ENCODE results near the gene RNF168.
"Not testable (repeated sequence)": the region's sequence is repeated elsewhere in the genome, so short reads cannot be mapped to it uniquely, and the experiment has no call there.

The RNF168 gene, protein sequence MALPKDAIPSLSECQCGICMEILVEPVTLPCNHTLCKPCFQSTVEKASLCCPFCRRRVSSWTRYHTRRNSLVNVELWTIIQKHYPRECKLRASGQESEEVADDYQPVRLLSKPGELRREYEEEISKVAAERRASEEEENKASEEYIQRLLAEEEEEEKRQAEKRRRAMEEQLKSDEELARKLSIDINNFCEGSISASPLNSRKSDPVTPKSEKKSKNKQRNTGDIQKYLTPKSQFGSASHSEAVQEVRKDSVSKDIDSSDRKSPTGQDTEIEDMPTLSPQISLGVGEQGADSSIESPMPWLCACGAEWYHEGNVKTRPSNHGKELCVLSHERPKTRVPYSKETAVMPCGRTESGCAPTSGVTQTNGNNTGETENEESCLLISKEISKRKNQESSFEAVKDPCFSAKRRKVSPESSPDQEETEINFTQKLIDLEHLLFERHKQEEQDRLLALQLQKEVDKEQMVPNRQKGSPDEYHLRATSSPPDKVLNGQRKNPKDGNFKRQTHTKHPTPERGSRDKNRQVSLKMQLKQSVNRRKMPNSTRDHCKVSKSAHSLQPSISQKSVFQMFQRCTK

DNA sequence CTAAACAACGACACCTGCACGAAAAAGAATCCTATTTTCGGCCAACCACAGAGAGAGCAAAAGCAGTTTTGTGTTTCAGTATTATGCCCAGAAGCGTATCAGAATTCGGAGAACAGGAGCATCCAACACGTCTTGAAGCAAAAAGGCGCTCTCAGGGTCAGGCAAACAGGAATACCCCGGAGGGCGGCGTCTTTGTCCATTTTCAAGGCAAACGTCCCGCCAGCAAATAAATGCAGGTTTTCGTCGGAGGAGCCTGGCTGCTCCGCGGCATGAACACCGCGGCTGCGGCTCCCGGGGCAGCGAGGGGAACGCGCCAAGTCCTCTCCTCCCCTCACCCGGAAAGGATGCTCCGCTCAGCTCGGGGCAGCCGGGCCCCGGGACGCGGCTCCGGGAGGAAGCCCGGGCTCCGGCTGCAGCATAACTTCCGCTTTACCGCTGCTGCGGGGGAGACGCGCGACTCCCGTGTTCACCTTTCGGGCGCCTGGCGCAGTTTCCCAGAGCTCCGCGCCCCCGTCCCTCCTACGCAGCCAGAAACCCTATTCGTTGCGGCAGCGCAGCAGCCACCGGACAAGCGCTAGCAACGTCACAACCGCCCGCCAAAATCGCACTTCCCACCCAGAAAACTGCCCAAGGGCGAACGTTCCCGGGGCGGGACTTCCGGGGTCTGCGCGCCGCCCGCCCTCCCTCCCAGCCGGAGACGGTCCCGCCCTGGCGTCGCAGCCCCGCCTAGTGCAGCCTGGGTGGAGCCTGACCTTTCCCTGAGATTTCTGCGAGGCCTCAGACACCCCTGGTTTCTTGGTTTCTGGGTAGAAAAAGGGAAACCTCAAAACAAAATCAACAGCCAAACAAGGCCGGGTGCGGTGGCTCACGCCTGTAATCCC is at the start of gene RNF168:
RNF168 (minus strand) TSS at position 573 of the 881 bp plus-strand sequence. CDS start 595 bp downstream, outside the sequence.
- peak; percentile 96 for DNase-seq

DNA sequence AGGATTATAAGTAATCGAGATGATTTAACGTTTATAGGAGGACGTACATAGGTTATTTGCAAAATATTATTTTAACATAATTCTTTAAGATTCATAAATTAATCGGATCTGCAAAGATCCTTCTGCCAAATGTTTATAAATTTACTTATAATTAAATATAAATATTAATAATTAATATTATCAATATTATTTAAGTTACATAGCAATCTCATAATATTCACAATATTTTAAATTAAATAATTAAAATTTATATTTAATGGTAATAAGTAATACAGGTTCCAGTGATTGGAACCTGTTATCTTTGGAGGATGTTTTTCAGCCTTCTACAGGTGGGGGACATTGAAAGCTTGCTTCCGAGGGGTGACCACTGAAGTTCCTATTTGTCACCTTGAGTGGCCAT is 48.7 kb upstream of the RNF168 start:
- DNase-seq = no peak

DNA sequence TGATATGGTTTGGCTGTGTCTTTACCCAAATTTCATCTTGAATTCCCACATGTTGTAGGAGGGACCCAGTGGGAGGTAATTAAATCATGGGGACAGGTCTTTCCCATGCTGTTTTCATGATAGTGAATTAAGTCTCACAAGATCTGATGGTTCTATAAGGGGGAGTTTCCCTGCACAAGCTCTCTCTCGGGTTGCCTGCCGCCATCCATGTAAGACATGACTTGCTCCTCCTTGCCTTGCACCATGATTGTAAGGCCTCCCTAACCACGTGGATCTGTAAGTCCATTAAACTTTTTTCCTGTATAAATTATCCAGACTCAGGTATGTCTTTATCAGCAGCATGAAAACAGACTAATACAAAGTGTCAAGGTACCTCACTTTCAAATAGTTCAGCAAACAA is 46.6 kb upstream of the RNF168 start:
- DNase-seq = not testable (repeated sequence)

DNA sequence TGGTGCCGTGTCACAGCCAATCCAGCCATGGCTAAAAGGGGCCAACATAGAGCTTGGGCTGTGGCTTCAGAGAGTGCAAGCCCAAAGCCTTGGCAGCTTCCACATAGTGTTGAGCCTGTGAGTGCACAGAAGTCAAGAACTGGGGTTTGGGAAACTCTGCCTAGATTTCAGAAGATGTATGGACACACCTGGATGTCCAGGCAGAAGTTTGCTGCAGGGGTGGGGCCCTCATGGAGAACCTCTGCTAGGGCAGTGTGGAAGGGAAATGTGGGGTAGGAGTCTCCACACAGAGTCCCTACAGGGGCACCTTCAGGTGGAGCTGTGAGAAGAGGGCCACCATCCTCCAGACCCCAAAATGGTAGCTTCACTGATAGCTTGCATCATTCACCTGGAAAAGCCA is 45.7 kb upstream of the RNF168 start:
- DNase-seq = not testable (repeated sequence)

DNA sequence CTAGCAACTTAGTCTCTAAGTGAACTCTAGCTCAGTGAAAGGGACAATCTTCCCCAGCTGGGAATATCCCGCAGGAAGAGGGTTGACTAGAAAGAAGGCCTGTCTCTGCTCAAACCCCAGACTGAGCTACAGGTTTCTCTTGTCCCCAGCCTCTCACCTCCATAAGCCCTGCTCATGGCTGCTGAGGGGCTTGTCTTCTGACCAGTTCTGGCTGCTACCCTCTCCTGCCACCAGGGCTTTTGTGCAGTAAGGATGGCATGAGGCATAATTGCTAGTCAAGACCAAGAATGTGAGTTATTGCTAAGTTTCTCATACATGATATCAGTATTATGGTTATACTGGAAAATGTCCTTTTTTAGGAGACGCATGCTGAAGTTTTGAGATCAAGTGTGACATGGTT is 43.5 kb upstream of the RNF168 start:
- no peak for DNase-seq

- no peak for DNase-seq
These were observed 43.0 kb upstream of the RNF168 start for GRCh38 chr3:196546537-196546936.

- no peak for DNase-seq
These were observed 41.0 kb upstream of the RNF168 start for GRCh38 chr3:196544491-196544992.

GRCh38 chr3:196541684-196542445 is 38.3 kb upstream of the RNF168 start:
- DNase-seq = no peak

DNA sequence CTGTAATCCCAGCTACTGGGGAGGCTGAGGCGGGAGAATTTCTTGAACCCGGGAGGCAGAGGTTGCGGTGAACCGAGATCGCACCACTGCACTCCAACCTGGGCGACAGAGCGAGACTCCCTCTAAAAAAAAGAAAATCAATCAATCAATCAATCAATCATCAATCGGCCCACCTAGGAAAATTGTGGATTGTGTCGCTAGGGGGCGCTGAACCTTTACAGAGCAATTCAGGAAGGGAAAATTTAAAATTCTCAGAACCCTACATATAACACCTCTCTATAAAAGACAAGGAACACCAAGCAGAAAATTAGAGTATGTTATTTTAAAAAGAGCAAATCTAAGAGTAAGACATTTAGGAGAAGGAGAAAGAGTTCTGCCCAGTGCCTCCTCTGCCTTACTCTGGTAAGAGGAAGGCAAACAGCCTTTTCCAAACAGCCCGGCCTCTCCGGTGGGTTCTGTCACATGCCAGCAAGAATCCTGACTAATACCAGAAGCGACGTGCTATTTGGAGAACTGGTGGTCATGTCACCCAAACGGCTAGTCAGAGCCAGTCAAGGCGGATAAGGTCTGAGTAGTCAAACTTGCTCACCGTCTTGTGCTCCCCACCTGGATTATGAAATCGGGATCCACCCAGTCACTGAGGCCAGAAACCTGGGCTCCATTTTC is 33.9 kb upstream of the RNF168 start:
- DNase-seq = peak; percentile 13 to 61

DNA sequence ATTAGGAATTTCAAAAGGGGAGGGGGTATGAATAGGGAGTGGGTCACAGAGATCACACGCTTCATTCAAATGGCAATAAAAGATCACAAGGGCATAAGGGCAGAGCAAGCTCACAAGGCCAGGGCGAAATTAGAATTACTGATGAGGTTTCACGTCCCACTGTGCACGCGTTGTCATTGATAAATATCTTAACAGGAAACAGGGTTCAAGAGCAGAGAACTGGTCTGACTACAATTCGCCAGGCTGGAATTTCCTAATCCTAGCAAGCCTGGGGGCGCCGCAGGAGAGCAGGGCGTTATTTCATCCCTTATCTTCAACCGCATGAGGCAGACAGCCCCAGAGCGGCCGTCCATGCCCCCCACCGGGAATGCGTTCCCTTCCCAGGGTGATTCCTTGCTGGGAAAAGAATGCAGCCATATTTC is 29.7 kb upstream of the RNF168 start:
- no peak for DNase-seq

DNA sequence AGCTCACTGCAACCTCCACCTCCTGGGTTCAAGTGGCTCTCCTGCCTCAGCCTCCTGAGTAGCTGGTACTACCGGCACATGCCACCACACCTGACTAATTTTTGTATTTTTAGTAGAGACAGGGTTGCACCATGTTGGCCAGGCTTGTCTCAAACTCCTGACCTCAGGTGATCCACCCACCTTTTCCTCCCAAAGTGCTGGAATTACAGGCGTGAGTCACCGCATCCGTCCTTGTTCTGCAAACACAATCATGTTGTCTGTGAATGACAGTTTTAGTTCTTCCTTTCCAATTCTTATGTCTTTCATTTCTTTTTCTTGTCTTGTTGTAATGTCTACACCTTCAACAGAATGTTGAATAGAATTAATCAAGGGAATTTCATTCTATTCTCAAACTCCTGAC is 27.9 kb upstream of the RNF168 start:
- DNase-seq = peak; percentile 43 to 66

DNA sequence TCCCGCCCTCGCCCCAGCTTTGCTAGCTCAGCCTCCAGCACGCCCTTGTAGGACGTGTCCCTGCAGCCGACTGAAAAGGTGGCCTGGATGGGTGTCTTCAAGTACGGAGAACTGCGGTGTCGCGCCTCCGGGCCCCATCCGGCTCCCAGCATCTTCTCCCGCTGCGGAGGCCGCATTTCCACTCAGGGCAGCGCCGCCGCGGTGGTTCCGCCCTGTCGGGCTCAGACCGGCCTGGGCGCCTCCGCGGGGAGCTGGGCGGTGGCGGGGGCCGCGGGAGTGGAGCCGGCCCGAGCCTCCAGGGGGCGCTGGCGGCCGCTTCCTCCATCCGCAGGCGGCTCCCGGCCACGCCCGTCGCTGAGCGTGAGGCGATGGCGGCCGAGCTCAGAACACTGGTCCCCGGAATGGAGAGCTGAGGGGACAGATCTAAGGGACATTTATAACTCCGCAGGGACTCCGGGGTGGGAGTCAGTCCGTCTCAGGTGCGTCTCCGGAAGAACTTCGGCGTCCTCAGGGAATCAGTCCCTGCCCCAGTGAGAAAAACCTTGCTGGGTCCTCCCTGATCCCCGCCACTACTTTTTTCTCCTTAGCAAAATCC is 25.2 kb upstream of the RNF168 start:
- peak; percentile 72 to 93 for DNase-seq

- DNase-seq = no peak
These were observed 21.6 kb upstream of the RNF168 start for GRCh38 chr3:196525141-196525540.

DNA sequence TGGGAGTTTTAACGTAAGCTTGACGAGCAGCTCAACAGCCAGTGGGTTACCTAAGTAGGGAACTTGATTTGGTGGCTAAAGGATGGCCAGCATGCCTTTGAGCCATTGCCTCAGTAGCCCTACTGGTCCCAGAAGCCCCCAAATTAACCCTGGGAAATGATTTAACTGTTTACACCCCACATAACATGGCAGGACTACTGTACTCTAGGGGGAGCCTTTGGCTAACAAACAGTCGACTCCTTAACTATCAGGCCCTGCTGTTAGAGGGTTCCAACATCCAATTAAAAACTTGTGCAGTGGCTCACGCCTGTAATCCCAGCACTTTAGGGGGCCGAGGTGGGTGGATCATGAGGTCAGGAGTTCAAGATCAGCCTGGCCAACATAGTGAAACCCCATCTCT is 21.0 kb upstream of the RNF168 start:
- peak in 1 of 2 donors; percentile 13 for DNase-seq

DNA sequence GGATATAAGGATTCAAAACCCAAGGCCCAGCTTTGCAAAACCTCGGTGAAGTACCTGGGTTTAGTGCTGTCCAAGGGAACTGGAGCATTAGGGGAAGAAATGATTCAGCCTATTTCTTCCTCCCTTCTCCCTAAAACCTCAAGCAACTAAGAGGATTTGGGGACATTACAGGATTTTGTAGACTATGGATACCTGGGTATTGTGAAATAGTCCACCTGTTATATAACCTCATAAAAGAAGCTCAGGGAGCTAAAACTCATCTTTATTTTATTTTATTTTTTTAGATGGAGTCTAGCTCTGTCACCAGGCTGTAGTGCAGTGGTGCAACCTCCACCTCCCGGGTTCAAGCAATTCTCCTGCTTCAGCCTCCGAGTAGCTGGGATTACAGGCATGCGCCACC is 20.3 kb upstream of the RNF168 start:
- no peak for DNase-seq

- not testable (repeated sequence) for DNase-seq
These were observed 17.7 kb upstream of the RNF168 start for GRCh38 chr3:196521291-196521690.

DNA sequence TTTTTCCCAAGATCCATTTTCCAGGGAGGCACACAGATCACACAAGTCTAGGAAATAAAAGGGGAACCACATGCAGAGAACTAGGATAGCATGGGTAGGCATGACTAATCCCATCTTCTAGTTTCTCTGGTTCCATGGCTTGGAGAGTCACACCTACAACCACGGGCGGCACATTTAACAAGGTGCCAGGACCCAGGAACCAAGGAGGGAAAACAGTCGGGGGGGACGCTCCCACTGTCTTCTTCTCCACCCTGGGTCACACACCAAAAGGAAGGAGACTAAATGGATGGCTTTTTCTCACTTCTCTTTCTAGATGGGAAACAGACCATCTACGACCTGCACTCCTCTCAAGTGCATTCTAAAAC is 16.1 kb upstream of the RNF168 start:
- DNase-seq = no peak

DNA sequence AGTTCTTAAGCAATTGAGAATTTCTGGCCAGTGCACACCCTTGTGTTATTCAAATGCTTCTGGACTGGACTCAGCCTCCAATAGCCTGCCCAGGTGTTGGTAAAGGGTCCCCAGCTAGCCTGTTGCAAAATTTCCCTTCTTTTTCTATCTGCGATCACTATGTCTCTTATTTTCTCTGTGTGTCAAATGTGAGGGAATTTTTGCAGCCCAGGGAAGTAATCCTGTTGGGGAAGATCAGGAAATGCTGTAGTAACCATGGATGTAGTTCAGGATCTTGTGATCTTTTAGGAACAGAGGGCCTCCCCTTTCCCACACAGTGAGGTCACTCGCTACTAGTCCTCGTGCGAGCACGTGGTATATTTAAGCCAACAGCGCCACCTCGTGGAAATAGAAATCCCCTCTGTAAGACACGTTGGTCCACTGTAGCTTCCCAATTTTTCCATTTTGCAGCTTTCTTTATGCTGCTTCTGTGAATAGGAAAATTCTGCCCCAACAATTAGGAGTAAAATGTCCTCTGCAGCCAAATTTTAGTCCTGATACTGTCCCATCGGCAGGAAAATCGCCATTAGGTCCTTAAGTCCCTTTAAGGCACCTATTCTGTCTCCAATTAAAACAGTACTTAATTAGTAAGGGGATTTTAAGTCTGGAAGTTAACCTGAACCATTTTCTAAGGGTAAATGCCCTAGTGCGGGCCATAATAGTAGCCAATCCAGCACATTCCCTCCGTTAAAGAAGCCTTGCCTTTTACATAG is 15.6 kb upstream of the RNF168 start:
- peak; percentile 89 to 94 for DNase-seq

DNA sequence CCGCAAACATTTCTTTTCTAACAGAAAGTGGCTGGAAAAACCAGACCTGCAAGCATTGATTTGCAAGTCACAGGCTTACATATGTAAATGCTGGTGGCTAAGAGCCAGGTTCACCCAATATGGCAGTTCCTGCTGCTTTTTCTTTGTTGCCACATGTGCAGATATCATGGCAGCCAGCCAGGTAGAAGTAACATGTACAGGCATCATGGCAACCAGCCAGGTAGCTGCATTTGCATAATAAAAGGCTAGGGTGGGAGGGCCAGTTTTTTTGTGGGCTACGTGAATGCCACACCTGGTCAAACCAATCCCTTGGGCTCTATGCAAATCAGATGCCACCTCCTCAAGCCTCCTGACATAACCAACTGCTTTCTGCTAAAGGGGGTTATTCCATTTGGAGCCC is 14.4 kb upstream of the RNF168 start:
- DNase-seq = no peak

DNA sequence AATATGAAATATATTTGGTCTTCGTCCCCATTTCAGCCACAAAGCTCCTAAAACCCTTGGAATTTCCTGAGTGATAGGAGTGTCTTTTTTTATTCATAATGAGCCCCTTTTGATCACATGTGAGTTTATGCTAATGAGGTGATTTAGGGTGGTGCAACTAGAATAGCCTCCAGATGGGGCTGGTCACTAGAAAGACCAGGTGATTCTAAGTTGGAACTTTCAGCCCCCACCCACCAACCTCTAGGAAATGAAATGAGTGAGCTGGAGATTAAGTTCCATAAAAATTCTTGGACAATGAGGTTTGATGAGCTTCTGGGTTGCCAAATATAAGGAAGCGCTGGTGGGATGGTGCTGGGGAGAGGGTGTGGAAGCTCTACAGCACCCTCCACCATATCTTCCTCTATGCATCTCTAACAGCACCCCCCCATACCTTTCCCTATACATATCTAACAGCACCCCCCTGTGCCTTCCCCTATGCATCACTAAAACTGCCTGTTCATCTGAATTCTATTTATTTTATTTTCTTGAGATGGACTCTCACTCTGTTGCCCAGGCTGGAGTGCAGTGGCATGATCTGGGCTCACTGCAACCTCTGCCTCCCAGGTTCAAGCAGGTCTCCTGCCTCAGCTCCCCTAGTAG is 13.7 kb upstream of the RNF168 start:
- DNase-seq = no peak
